HEK293 (cell line): ENCODE results near the gene UBE2J2.
A peak's percentile ranks its signal among the peaks of the same experiment; 100 is the strongest.

Experiments
- CTCF ChIA-PET: fragments of 350-600 bp; formaldehyde crosslinking; extraction: SDS; loops from one replicate; lab custom pipeline; 2021; ENCODE audit warnings: antibody characterized with exemption; lab: Yijun Ruan, JAX
- POLR2A ChIA-PET: fragments of 300-600 bp; formaldehyde crosslinking; extraction: SDS; loops from one replicate; lab custom pipeline; 2020; ENCODE audit warnings: antibody characterized with exemption, inconsistent platforms; lab: Yijun Ruan, JAX
- H3K27ac ChIP-seq: fragments of 200-500 bp; sonication (Bioruptor generic); 2 replicates; pipeline ENCODE4 v1.5.1; 2014; ENCODE audit warnings: low read depth, low read length, control low read depth, inconsistent platforms; ENCODE audit errors: extremely low read depth
- H3K36me3 ChIP-seq, 2 experiments: fragments of 200-500 bp in 1 of 2; sonication (Bioruptor generic) in 1 of 2; 1 replicate in 1 of 2; 2 replicates in 1 of 2; pipeline ENCODE4 v1.5.1; 2014 to 2017; ENCODE audit warnings: inconsistent platforms in 2 of 2, low read length in 2 of 2; ENCODE audit not compliant: control insufficient read depth in 2 of 2, insufficient read depth in 1 of 2
- H3K4me1 ChIP-seq: fragments of 200-500 bp; sonication (Bioruptor generic); 2 replicates; pipeline ENCODE4 v1.5.1; 2014; ENCODE audit warnings: mild to moderate bottlenecking, low read length, inconsistent platforms; ENCODE audit not compliant: control insufficient read depth, insufficient read depth
- H3K4me3 ChIP-seq: 2 replicates; pipeline ENCODE4 v1.5.1; 2011; ENCODE audit warnings: low read depth, mild to moderate bottlenecking, control low read depth, low read length, moderate library complexity
- H3K9me3 ChIP-seq: fragments of 200-500 bp; sonication (Bioruptor generic); 2 replicates; pipeline ENCODE4 v1.5.1; 2014; ENCODE audit warnings: low read depth, low read length, inconsistent platforms; ENCODE audit not compliant: control insufficient read depth, insufficient read depth
- BCL11B ChIP-seq: fragments of 450-650 bp; formaldehyde crosslinking; IDR thresholded peaks from 2 replicates; pipeline ENCODE4 v1.5.1; 2016; ENCODE audit warnings: low read depth, missing biosample characterization, missing genetic modification characterization
- GLIS1 ChIP-seq: fragments of 450-650 bp; formaldehyde crosslinking; IDR thresholded peaks from 2 replicates; pipeline ENCODE4 v1.5.1; 2016; ENCODE audit warnings: missing biosample characterization, missing genetic modification characterization
- GLIS2 ChIP-seq: fragments of 450-650 bp; formaldehyde crosslinking; IDR thresholded peaks from 2 replicates; pipeline ENCODE4 v1.5.1; 2016; ENCODE audit warnings: missing biosample characterization, missing genetic modification characterization
- KLF9 ChIP-seq: fragments of 450-650 bp; formaldehyde crosslinking; IDR thresholded peaks from 2 replicates; pipeline ENCODE4 v1.5.1; 2016; ENCODE audit warnings: missing biosample characterization, missing genetic modification characterization, low read depth
- PRDM10 ChIP-seq: fragments of 450-650 bp; formaldehyde crosslinking; IDR thresholded peaks from 2 replicates; pipeline ENCODE4 v1.5.1; 2016; ENCODE audit warnings: missing biosample characterization, missing genetic modification characterization
- SP3 ChIP-seq: fragments of 450-650 bp; formaldehyde crosslinking; IDR thresholded peaks from 2 replicates; pipeline ENCODE4 v1.5.1; 2016; ENCODE audit warnings: missing biosample characterization, missing genetic modification characterization
- WT1 ChIP-seq: fragments of 450-650 bp; formaldehyde crosslinking; IDR thresholded peaks from 2 replicates; pipeline ENCODE4 v1.5.1; 2016; ENCODE audit warnings: missing biosample characterization, missing genetic modification characterization
- ZBTB44 ChIP-seq: fragments of 450-650 bp; IDR thresholded peaks from 2 replicates; pipeline ENCODE4 v1.5.1; 2018; ENCODE audit warnings: missing biosample characterization, mild to moderate bottlenecking, missing genetic modification characterization
- ZBTB6 ChIP-seq: fragments of 450-650 bp; formaldehyde crosslinking; IDR thresholded peaks from 2 replicates; pipeline ENCODE4 v1.5.1; 2017; ENCODE audit warnings: missing biosample characterization, missing genetic modification characterization
- ZIC2 ChIP-seq: fragments of 450-650 bp; formaldehyde crosslinking; IDR thresholded peaks from 2 replicates; pipeline ENCODE4 v1.5.1; 2016; ENCODE audit warnings: missing biosample characterization, missing genetic modification characterization
- ZNF114 ChIP-seq: fragments of 450-650 bp; formaldehyde crosslinking; IDR thresholded peaks from 2 replicates; pipeline ENCODE4 v1.5.0; 2017; ENCODE audit warnings: missing biosample characterization, missing genetic modification characterization
- ZNF155 ChIP-seq: fragments of 450-650 bp; formaldehyde crosslinking; IDR thresholded peaks from 2 replicates; pipeline ENCODE4 v1.5.1; 2016; ENCODE audit warnings: missing biosample characterization, missing genetic modification characterization
- ZNF16 ChIP-seq: fragments of 450-650 bp; formaldehyde crosslinking; IDR thresholded peaks from 2 replicates; pipeline ENCODE4 v1.5.1; 2016; ENCODE audit warnings: low read depth, missing biosample characterization, missing genetic modification characterization
- ZNF311 ChIP-seq: fragments of 450-650 bp; formaldehyde crosslinking; IDR thresholded peaks from 2 replicates; pipeline ENCODE4 v1.5.1; 2017; ENCODE audit warnings: missing biosample characterization, missing genetic modification characterization, borderline replicate concordance
- ZNF354C ChIP-seq: fragments of 450-650 bp; formaldehyde crosslinking; IDR thresholded peaks from 2 replicates; pipeline ENCODE4 v1.5.1; 2016; ENCODE audit warnings: missing biosample characterization, missing genetic modification characterization, low read depth, borderline replicate concordance
- ZNF416 ChIP-seq: fragments of 450-650 bp; formaldehyde crosslinking; IDR thresholded peaks from 2 replicates; pipeline ENCODE4 v1.5.1; 2016; ENCODE audit warnings: missing biosample characterization, missing genetic modification characterization
- ZNF521 ChIP-seq: fragments of 450-650 bp; formaldehyde crosslinking; IDR thresholded peaks from 2 replicates; pipeline ENCODE4 v1.5.1; 2017; ENCODE audit warnings: missing biosample characterization, mild to moderate bottlenecking, missing genetic modification characterization
- ZNF548 ChIP-seq: fragments of 450-650 bp; formaldehyde crosslinking; IDR thresholded peaks from 2 replicates; pipeline ENCODE4 v1.5.1; 2016; ENCODE audit warnings: missing biosample characterization, missing genetic modification characterization
- ZNF585B ChIP-seq: fragments of 450-650 bp; formaldehyde crosslinking; IDR thresholded peaks from 2 replicates; pipeline ENCODE4 v1.5.1; 2016; ENCODE audit warnings: missing biosample characterization, missing genetic modification characterization
- ZNF596 ChIP-seq: fragments of 450-650 bp; IDR thresholded peaks from 2 replicates; pipeline ENCODE4 v1.5.0; 2018; ENCODE audit warnings: missing biosample characterization, mild to moderate bottlenecking, missing genetic modification characterization, moderate library complexity
- ZNF624 ChIP-seq: fragments of 450-650 bp; formaldehyde crosslinking; IDR thresholded peaks from 2 replicates; pipeline ENCODE4 v1.5.1; 2017; ENCODE audit warnings: missing biosample characterization, missing genetic modification characterization
- ZNF629 ChIP-seq: fragments of 450-650 bp; formaldehyde crosslinking; IDR thresholded peaks from 2 replicates; pipeline ENCODE4 v1.5.1; 2017; ENCODE audit warnings: missing biosample characterization, missing genetic modification characterization
- ZNF707 ChIP-seq: fragments of 450-650 bp; formaldehyde crosslinking; IDR thresholded peaks from 2 replicates; pipeline ENCODE4 v1.5.1; 2016; ENCODE audit warnings: missing biosample characterization, missing genetic modification characterization
- ZNF777 ChIP-seq: fragments of 450-650 bp; formaldehyde crosslinking; IDR thresholded peaks from 2 replicates; pipeline ENCODE4 v1.5.1; 2017; ENCODE audit warnings: missing biosample characterization, missing genetic modification characterization, borderline replicate concordance
- ZNF830 ChIP-seq: fragments of 450-650 bp; IDR thresholded peaks from 2 replicates; pipeline ENCODE4 v1.5.0; 2018; ENCODE audit warnings: missing biosample characterization, missing genetic modification characterization, low read depth, mild to moderate bottlenecking, moderate library complexity

Gene UBE2J2

GRCh38 chr1:1259119-1259488 is 14.6 kb downstream of the UBE2J2 start:
- Histone ChIP-seq H3K9me3 (no peaks in the 10 kb centered on the region), H3K4me3 (no peak overlapping the region), H3K36me3 (peaks cover 6 to 93% of the 10 kb centered on the region in 2 experiments; a peak in 2 of 3 replicates), H3K4me1 (no peaks in the 10 kb centered on the region), H3K27ac (no peak overlapping the region)
- TF ChIP-seq ZNF585B (tag by site-specific recombination) (no peak), ZNF707 (no peak), ZBTB44 (tag by site-specific recombination) (no peak), ZNF114 (tag by site-specific recombination) (no peak), ZNF777 (tag by site-specific recombination) (no peak), ZNF596 (tag by site-specific recombination) (no peak), PRDM10 (tag by site-specific recombination) (no peak), KLF9 (tag by site-specific recombination) (no peak), ZNF521 (tag by site-specific recombination) (no peak), ZNF354C (tag by site-specific recombination) (no peak), ZNF16 (tag by site-specific recombination) (no peak), SP3 (no peak), ZNF830 (tag by site-specific recombination) (no peak), ZNF155 (no peak), ZNF416 (no peak), ZNF548 (tag by site-specific recombination) (no peak), ZNF311 (tag by site-specific recombination) (no peak), ZNF624 (no peak), WT1 (tag by site-specific recombination) (no peak), ZNF629 (tag by site-specific recombination) (no peak)
- POLR2A ChIA-PET: no interaction called here
- CTCF ChIA-PET: no interaction called here

- Histone ChIP-seq H3K9me3 (no peaks in the 10 kb centered on the region), H3K27ac (no peak overlapping the region), H3K36me3 (peaks cover 6 to 93% of the 10 kb centered on the region in 2 experiments; a peak in 2 of 3 replicates), H3K4me1 (no peaks in the 10 kb centered on the region), H3K4me3 (no peak overlapping the region)
- ChIA-PET CTCF (interaction anchor here (0.6 to 0.7 kb wide), 2 partner anchors 10 to 34 kb away, joined by 3 read pairs; no protein-coding TSS in a partner anchor), POLR2A (interaction anchor here (0.6 to 1.0 kb wide), 3 partner anchors 21 to 365 kb away, joined by 3 to 10 read pairs (median 3); no protein-coding TSS in a partner anchor)
- TF ChIP-seq ZBTB6 (tag by site-specific recombination) (0 out of 2 replicates have a peak, but pooled peaks have one; percentile 24), ZIC2 (tag by site-specific recombination) (0 out of 2 replicates have a peak, but pooled peaks have one; percentile 15), GLIS1 (tag by site-specific recombination) (0 out of 2 replicates have a peak, but pooled peaks have one; percentile 8), KLF9 (tag by site-specific recombination) (no peak), BCL11B (0 out of 2 replicates have a peak, but pooled peaks have one; percentile 21), GLIS2 (peak; percentile 52; the same call in 1 of the 2 replicates)
Measured at GRCh38 chr1:1256956-1257871, 16.4 kb downstream of the UBE2J2 start.
